ENCODE results near the gene TMEM86B. TPM values are rescaled to one million over a fixed set of nuclear protein-coding genes. Genes with fewer than 3 reads are reported as not detected.
A peak's percentile ranks its signal among the peaks of the same experiment; 100 is the strongest.

TMEM86B gene
- total RNA-seq, 1 experiment from 2014 or later = 14.2 TPM

DNA sequence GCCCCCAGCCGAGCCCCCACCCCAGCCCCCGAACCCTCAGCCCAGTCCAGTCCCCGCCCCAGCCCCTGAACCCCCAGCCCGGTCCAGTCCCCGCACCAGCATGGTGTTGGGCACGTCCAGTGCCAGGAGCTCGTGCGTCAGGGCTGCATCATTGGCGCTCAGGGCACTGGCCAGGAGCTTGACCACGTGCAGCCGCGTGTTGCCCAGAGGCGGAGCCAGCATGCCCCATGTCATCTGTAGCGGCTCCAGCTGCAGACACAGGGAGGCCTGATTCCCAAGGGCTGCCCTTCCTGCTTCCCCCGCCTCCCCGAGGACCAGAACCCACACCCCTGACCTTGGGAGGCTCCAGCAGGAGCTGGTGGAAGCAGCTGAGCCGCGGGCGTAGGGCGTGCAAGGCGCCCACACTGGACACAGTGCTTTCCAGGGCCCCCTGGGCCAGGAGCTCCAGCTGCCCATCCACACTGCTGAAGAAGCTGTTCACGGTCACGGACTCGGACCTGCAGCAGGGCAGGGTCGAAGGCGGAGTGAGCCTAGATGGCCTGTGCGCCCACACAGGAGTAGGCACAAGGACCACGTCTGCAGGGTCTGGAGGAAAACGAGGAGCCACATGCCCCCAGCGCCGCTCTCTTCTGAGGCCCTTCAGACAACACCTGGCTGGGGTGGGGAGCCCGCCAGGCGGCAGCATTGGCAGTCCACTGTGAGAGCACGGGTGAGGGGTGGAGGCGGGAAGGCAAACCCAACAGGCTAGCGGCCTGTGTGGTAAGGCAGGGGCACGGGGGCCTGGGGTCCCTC lies 12.8 kb upstream of the TMEM86B start:
- BruUV-seq (replicated peaks) = no TSS peak
- Histone ChIP-seq H3K4me1 (ENCODE audit: control insufficient read depth, insufficient read depth, low read length) (no peaks in the 10 kb centered on the region), H3K27me3 (ENCODE audit: control insufficient read depth, insufficient read depth, low read length) (no peaks in the 10 kb centered on the region), H3K4me3 (ENCODE audit: low read depth in 2 of 2, low read length in 2 of 2) (no peak overlapping the region), H3K36me3 (ENCODE audit: control insufficient read depth, insufficient read depth, low read length) (peaks cover 21% of the 10 kb centered on the region; the same call in 1 of the 2 replicates), H3K27ac (ENCODE audit: low read length) (no peak overlapping the region), H3K9me3 (ENCODE audit: control insufficient read depth, insufficient read depth, low read depth, low read length) (no peaks in the 10 kb centered on the region)
- intact Hi-C loops (cut with micrococcal nuclease; ENCODE audit: unreplicated experiment) = no loop called here
- TF ChIP-seq CTCF (IDR thresholded peaks at IDR 0.05) (no peak), TCF7L2 (IDR thresholded peaks at IDR 0.05; ENCODE audit: low read depth, low read length) (no peak), SIN3A (IDR thresholded peaks at IDR 0.05; ENCODE audit: borderline replicate concordance, insufficient read depth, low read depth, low read length) (no peak), POLR2AphosphoS5 (IDR thresholded peaks at IDR 0.05; ENCODE audit: low read depth, low read length) (no peak)
- TF ChIP-seq, protein P1, sequence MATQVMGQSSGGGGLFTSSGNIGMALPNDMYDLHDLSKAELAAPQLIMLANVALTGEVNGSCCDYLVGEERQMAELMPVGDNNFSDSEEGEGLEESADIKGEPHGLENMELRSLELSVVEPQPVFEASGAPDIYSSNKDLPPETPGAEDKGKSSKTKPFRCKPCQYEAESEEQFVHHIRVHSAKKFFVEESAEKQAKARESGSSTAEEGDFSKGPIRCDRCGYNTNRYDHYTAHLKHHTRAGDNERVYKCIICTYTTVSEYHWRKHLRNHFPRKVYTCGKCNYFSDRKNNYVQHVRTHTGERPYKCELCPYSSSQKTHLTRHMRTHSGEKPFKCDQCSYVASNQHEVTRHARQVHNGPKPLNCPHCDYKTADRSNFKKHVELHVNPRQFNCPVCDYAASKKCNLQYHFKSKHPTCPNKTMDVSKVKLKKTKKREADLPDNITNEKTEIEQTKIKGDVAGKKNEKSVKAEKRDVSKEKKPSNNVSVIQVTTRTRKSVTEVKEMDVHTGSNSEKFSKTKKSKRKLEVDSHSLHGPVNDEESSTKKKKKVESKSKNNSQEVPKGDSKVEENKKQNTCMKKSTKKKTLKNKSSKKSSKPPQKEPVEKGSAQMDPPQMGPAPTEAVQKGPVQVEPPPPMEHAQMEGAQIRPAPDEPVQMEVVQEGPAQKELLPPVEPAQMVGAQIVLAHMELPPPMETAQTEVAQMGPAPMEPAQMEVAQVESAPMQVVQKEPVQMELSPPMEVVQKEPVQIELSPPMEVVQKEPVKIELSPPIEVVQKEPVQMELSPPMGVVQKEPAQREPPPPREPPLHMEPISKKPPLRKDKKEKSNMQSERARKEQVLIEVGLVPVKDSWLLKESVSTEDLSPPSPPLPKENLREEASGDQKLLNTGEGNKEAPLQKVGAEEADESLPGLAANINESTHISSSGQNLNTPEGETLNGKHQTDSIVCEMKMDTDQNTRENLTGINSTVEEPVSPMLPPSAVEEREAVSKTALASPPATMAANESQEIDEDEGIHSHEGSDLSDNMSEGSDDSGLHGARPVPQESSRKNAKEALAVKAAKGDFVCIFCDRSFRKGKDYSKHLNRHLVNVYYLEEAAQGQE (IDR thresholded peaks at IDR 0.05; ENCODE audit: insufficient read depth in 1 of 2, low read depth in 2 of 2, low read length in 1 of 2) = no peak
- DNase-seq (ENCODE audit: low read depth, low spot score) (no peak), ATAC-seq (0 out of 2 replicates have a peak, but pooled peaks have one; percentile 9)
- in situ Hi-C loops (cut with HindIII; ENCODE audit: low pct_unique_long_range_greater_than_20kb, low sequenced_read_pairs) = no loop called here
- CTCF ChIA-PET = no interaction called here
- POLR2A ChIA-PET = no interaction called here

- TF ChIP-seq, protein P1 (IDR thresholded peaks at IDR 0.05; ENCODE audit: insufficient read depth in 1 of 2, low read depth in 2 of 2, low read length in 1 of 2) = no peak
- TF ChIP-seq CTCF (IDR thresholded peaks at IDR 0.05) (no peak), TCF7L2 (IDR thresholded peaks at IDR 0.05; ENCODE audit: low read depth, low read length) (no peak), POLR2AphosphoS5 (IDR thresholded peaks at IDR 0.05; ENCODE audit: low read depth, low read length) (no peak), SIN3A (IDR thresholded peaks at IDR 0.05; ENCODE audit: borderline replicate concordance, insufficient read depth, low read depth, low read length) (no peak)
- Histone ChIP-seq H3K27ac (ENCODE audit: low read length) (no peak overlapping the region), H3K27me3 (ENCODE audit: control insufficient read depth, insufficient read depth, low read length) (no peaks in the 10 kb centered on the region), H3K36me3 (ENCODE audit: control insufficient read depth, insufficient read depth, low read length) (peaks cover 19% of the 10 kb centered on the region; the same call in 1 of the 2 replicates), H3K4me1 (ENCODE audit: control insufficient read depth, insufficient read depth, low read length) (no peaks in the 10 kb centered on the region), H3K9me3 (ENCODE audit: control insufficient read depth, insufficient read depth, low read depth, low read length) (no peaks in the 10 kb centered on the region), H3K4me3 (ENCODE audit: low read depth in 2 of 2, low read length in 2 of 2) (no peak overlapping the region)
- POLR2A ChIA-PET = no interaction called here
- ATAC-seq (no peak), DNase-seq (ENCODE audit: low read depth, low spot score) (no peak)
- in situ Hi-C loops (cut with HindIII; ENCODE audit: low pct_unique_long_range_greater_than_20kb, low sequenced_read_pairs) = no loop called here
- CTCF ChIA-PET = no interaction called here
- intact Hi-C loops (cut with micrococcal nuclease; ENCODE audit: unreplicated experiment) = no loop called here
- BruUV-seq (replicated peaks) = no TSS peak
These were observed 12.1 kb upstream of the TMEM86B start for GRCh38 chr19:55240713-55241020.
